Measurements from ENCODE around the gene IGFL2. TPM values are rescaled to one million over a fixed set of nuclear protein-coding genes. Genes with fewer than 3 reads are reported as not detected.

IGFL2 gene
- total and polyA plus RNA-seq, 2 of the 4 experiments (the other 2 are of a cell fraction): not detected

GRCh38 chr19:46192992-46193650 is 45.1 kb downstream of the IGFL2 start:
- in situ Hi-C loops (cut with MboI; ENCODE audit: low sequenced_read_pairs) (no loop called here), intact Hi-C loops (cut with micrococcal nuclease) (no loop called here), dilution Hi-C loops (cut with HindIII; ENCODE audit: low sequenced_read_pairs, unreplicated experiment) (no loop called here)
- no peak for TF ChIP-seq CTCF (conservative IDR thresholded peaks at IDR 0.05; ENCODE audit: low read depth, low read length)
- TF ChIP-seq CEBPB (IDR thresholded peaks at IDR 0.05; ENCODE audit: low read depth, low read length): peak; percentile 91
- TF ChIP-seq FOS (IDR thresholded peaks at IDR 0.05; ENCODE audit: low read depth, low read length): peak; percentile 81
- TF ChIP-seq BHLHE40 (IDR thresholded peaks at IDR 0.05; ENCODE audit: low read depth, low read length): peak; percentile 49
- no peak for TF ChIP-seq RAD21 (IDR thresholded peaks at IDR 0.05; ENCODE audit: low read length)
- no peak overlapping the region for H2BK5ac ChIP-seq (ENCODE audit: low read depth, low read length, poor library complexity, severe bottlenecking)
- no CpG with 5 or more reads among the region's 11 CpGs for WGBS, 2 experiments (ENCODE audit: extremely low coverage in 2 of 2, insufficient read length in 1 of 2)
- H4K5ac ChIP-seq (ENCODE audit: low read depth, low read length): no peak overlapping the region
- no peak overlapping the region for H2BK20ac ChIP-seq (ENCODE audit: low read depth, low read length)
- no peak overlapping the region for H2AK9ac ChIP-seq (replicated peaks; ENCODE audit: low read depth, low read length, poor library complexity)
- no peak overlapping the region for H4K8ac ChIP-seq (ENCODE audit: low read depth in 2 of 2, low read length in 2 of 2)
- H3K56ac ChIP-seq (ENCODE audit: extremely low read depth, insufficient read depth, low read length): no peak overlapping the region
- no peak overlapping the region for H3K4ac ChIP-seq (ENCODE audit: low read depth, low read length)
- H3K27ac ChIP-seq (ENCODE audit: insufficient read depth, low read length): no peak overlapping the region
- H4K91ac ChIP-seq (ENCODE audit: insufficient read depth, low read depth, low read length): no peak overlapping the region
- no peak overlapping the region for H3K18ac ChIP-seq (ENCODE audit: low read depth, low read length)
- H3K9me1 ChIP-seq (ENCODE audit: insufficient read depth, low read length): no peaks in the 10 kb centered on the region
- H3K27me3 ChIP-seq (ENCODE audit: control insufficient read depth, insufficient read depth, low read length): peaks cover 67% of the 10 kb centered on the region
- H3K14ac ChIP-seq (replicated peaks; ENCODE audit: low read depth, low read length): no peak overlapping the region
- no peak overlapping the region for H3K4me3 ChIP-seq (ENCODE audit: insufficient read depth, low read depth, low read length)
- no peak overlapping the region for H2BK15ac ChIP-seq (ENCODE audit: low read depth, low read length)
- no peaks in the 10 kb centered on the region for H3K79me1 ChIP-seq (ENCODE audit: low read depth in 1 of 2, low read length in 2 of 2)
- H3K9me3 ChIP-seq (ENCODE audit: control insufficient read depth, insufficient read depth, low read length): no peaks in the 10 kb centered on the region
- no peak overlapping the region for H2AFZ ChIP-seq (replicated peaks; ENCODE audit: low read length, poor library complexity)
- no peaks in the 10 kb centered on the region; the same call in 1 of the 2 replicates for H3K4me1 ChIP-seq (ENCODE audit: control insufficient read depth, insufficient read depth, low read length)
- no peak overlapping the region for H2AK5ac ChIP-seq (ENCODE audit: low read depth, low read length)
- no peaks in the 10 kb centered on the region for H3K36me3 ChIP-seq (ENCODE audit: control insufficient read depth, insufficient read depth, low read length)
- no peak overlapping the region for H3K23ac ChIP-seq (ENCODE audit: low read depth, low read length)
- BruUV-seq (replicated peaks): no TSS peak
- DNase-seq: peak; percentile 51
- POLR2A ChIA-PET (ENCODE audit: unreplicated experiment): no interaction called here
- CTCF ChIA-PET: interaction anchor here (0.6 to 1.6 kb wide), 3 partner anchors 100 to 164 kb away, joined by 3 to 4 read pairs (median 3); no protein-coding TSS in a partner anchor
- no peak overlapping the region for H3K4me2 ChIP-seq (ENCODE audit: low read depth, low read length)
- no peak overlapping the region for H3K9ac ChIP-seq (ENCODE audit: low read depth, low read length)
- no peak overlapping the region for H2BK120ac ChIP-seq (ENCODE audit: low read depth, low read length)
- 0 out of 2 replicates have a peak, but pooled peaks cover 4% of the 10 kb centered on the region for H4K20me1 ChIP-seq (ENCODE audit: insufficient read depth, low read length)
- ATAC-seq (ENCODE audit: low read depth): peak; percentile 75

All from IMR-90 (cell line).